Embryonic facial prominence (tissue), 1 donor: ENCODE results near the gene LRRC15.
A peak's percentile ranks its signal among the peaks of the same experiment; 100 is the strongest.

ENCODE experiments used
- DNase-seq: peaks from one replicate; pipeline ENCODE4 v3.0.0-alpha.2; 2016; ENCODE audit errors: extremely low spot score

Gene LRRC15

GRCh38 chr3:194315965-194316361 is 53.6 kb downstream of the LRRC15 start:
- no peak for DNase-seq

GRCh38 chr3:194315088-194315964 is 54.2 kb downstream of the LRRC15 start:
- no peak for DNase-seq

GRCh38 chr3:194314388-194315068 is 55.0 kb downstream of the LRRC15 start:
- no peak for DNase-seq

DNA sequence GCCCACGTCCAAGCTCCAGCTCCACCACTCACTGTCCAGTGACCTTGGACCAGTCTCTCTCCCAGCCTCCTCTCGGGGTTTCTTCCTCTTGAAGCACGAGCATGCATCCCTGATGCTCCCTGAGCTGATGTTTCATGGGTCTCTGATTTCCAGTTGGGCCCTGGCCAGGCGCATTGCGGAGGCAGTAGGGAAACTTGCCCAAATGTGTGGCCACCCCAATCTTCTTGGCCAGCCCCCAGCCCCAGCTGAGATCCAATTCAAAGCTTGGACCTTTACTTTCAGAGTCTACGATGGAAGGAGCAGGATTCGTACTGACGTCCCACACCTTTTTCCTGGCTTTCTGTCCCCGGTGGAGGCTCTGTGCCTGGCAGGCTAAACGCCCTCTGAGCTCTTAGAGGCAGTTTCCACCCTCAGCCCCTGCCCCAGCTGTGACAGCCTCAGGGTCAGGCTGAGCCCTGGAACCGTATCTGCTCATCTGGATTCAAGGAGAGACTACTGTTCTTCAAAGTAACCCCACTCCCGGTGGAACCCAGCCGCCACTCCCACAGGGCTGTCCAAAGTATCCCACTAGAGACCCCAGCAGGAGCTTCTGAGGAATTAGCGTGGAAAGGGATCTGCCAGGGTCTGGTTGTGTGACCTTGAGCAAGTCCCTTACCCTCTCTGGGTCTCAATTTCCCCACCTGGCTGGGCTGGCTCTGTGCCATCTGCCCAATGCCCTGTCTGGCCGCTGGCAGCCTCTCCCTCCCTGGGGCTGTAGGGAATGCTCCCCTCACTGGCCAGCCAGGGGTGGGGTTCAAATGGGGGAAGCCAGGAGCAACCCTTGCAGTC is 55.8 kb downstream of the LRRC15 start:
- DNase-seq = no peak

- peak; percentile 61 for DNase-seq
Observed at GRCh38 chr3:194312743-194313281, 56.7 kb downstream of the LRRC15 start.

- no peak for DNase-seq
Observed at GRCh38 chr3:194312186-194312742, 57.3 kb downstream of the LRRC15 start.

DNA sequence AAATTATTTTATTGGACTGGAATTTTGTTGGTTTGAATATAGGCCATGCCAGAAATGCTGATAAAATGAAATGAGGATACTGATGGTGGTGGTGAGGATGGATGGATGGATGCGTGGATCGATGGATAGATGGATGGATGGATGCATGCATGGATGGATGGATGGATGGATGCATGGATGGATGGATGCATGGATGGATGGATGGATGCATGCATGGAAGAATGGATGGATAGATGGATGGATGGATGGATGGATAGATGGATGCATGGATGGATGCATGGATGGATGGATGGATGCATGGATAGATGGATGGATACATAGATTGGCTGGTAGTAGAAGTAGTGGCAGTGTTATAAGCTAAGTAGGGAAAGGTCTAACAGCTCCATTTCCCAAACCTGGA is 58.5 kb downstream of the LRRC15 start:
- DNase-seq = no peak

DNA sequence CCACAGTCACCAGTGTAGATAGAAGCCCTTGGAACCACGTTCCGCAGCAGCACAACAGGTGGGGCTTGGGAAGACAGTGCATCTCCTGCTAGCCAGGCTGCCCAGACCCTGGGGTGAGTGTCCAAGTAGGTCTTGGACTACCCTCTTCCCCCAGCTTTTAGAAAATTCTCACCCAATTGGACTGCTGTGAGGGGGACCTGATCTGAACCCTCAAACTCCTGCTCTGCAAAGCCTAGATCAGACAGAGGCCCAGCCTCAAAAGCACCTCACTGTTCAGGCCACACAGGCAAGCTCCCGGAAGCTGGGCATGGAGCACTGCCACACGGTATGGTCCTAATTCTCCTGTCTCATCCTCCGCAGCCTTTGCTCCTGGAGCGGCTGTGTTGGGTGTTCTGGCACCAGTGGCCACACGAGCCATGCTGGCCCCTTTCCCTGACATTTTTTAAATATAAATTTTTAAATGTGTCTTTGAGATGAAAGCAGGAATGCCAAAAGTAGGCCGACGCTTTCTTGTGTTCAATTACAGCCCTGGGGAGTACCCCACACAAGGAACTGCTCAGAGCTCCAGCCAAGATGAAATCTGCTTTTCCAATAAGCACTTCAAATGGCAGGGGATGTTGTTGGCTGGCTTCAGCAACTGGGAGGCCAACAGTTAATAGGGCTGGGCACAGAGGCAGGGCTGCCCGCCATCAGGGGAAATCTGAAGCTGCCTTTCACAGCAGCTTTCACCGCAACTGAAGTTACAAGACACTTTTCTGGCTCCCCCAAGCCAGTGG is 59.3 kb downstream of the LRRC15 start:
- no peak for DNase-seq

- no peak for DNase-seq
Observed at GRCh38 chr3:194308601-194309449, 60.7 kb downstream of the LRRC15 start.

- DNase-seq = no peak
Observed at GRCh38 chr3:194307849-194308248, 61.7 kb downstream of the LRRC15 start.

DNA sequence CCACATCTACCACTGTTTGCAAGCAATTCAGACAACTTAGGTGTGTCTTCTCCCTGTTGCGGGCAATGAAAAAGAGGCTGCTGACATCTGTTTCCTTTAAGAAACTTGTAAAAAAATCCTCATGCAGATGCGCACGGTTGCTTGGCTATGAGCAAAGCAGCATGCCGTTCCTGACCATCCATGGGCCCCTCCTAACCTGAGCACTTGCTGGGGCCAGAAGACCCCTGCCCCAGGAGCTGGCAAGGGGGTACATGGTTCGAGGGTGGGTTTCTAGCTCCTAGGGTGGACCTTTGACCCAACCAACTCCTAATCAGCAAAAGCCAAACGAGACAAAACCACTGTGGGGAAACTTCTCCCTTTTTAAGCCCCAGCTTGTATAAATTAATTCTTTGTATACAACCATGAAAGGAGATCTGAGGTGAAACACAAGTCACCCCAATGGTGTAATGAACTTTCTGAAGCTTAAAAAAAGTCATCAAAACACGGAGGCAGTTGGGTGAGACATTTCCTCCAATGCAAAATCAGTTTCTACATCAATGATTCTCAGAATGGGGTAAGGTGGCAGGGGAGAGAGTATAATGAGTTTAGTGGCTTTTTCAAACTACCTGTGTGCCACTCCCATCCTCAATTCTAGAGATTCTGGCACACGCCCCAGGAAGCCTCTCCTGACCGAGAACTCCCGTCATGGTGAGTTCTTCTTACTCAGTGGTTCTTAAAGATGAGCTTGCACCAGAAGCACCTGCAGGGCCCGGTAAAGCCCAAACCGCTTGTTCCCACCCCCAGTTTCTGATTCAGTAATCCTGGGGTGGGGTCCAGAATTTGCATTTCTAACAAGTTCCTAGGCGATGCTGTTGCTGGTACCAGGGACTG is 62.5 kb downstream of the LRRC15 start:
- DNase-seq = no peak

DNA sequence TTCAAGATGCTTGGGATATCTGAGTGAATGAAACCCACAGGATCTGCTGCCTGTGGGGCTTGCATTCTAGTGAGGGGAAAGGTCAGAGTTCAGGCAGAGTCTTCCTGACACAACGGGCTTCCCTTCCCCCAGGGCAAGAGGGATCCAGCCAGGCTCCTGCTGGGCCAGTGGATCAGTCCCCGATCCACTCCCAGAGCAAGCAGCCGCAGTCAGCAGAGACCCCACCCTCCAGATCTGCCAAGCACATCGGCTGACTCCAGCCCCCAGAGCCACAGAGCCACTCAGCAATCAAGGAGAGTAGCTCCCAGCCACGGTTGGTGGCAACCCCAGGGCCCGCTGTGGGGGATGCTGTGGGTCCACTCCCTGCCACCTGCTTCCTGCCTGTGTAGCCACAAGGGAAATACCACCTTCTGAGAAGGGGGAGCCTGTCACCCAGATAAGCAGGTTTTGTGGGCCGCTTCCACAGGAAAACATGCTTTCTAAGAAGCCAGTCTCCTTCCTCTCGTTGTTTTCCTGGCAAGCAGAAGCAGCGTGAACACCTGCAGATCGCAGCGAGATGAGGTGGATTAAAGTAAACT is 63.3 kb downstream of the LRRC15 start:
- DNase-seq = no peak

DNA sequence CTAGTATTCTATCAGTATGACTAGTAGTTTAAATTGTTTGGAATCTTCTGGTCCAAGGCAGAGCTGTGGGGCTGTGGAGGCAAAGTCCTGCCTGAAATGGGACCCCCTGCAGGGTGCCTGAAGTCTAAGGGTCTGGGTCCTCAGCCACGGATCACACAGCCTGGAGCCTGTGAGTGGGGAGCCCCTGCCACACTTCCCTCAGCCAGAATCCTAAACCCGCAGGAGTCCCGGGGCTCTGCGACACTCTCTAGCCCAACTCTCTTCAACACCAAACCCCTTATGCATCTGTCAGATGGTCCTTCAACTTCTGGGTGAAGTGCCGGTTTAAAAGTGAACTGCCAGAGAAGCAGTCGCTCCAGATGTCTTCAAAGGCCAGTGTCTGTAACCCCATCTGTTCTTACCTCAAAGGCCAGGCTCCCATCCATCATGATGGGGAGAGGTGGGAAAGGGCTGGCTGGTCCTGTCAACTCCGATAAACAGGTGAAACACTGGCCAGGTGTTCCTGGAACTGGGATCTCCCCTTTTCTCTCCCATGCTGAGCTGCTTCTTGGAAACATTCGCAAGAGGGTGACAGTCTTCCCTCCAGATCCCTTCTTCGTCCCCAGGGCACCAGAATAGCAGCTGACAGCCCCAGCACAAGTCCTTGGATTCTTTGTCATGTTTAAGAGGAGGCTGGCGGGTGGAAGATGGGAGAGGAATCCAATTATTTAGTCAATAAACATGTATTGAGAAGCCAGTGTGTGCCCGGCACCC is 64.0 kb downstream of the LRRC15 start:
- DNase-seq = no peak
